Neural progenitor cell (in vitro differentiated cells): ENCODE results near the gene MYRFL.

Source experiments
- CTCF ChIP-seq: fragments of 200-600 bp; sonication (generic); IDR thresholded peaks from 2 replicates; pipeline ENCODE4 v1.5.1; 2017; ENCODE audit warnings: antibody characterized with exemption, mild to moderate bottlenecking
- EZH2 ChIP-seq: fragments of 200-600 bp; sonication (generic); IDR thresholded peaks from 2 replicates; pipeline ENCODE4 v1.6.1; 2017; ENCODE audit warnings: antibody characterized with exemption, mild to moderate bottlenecking, moderate library complexity

- TF ChIP-seq CTCF, result no peak
- TF ChIP-seq EZH2, result no peak
Observed at GRCh38 chr12:69904777-69905176, 79.8 kb downstream of the MYRFL start.
